ENCODE results near the gene SPRY1. TPM values are rescaled to one million over a fixed set of nuclear protein-coding genes. Genes with fewer than 3 reads are reported as not detected.

Gene SPRY1
- polyA plus RNA-seq, 2 of the 4 experiments (the other 2 are of a cell fraction): 0.54 to 2.1 TPM

DNA sequence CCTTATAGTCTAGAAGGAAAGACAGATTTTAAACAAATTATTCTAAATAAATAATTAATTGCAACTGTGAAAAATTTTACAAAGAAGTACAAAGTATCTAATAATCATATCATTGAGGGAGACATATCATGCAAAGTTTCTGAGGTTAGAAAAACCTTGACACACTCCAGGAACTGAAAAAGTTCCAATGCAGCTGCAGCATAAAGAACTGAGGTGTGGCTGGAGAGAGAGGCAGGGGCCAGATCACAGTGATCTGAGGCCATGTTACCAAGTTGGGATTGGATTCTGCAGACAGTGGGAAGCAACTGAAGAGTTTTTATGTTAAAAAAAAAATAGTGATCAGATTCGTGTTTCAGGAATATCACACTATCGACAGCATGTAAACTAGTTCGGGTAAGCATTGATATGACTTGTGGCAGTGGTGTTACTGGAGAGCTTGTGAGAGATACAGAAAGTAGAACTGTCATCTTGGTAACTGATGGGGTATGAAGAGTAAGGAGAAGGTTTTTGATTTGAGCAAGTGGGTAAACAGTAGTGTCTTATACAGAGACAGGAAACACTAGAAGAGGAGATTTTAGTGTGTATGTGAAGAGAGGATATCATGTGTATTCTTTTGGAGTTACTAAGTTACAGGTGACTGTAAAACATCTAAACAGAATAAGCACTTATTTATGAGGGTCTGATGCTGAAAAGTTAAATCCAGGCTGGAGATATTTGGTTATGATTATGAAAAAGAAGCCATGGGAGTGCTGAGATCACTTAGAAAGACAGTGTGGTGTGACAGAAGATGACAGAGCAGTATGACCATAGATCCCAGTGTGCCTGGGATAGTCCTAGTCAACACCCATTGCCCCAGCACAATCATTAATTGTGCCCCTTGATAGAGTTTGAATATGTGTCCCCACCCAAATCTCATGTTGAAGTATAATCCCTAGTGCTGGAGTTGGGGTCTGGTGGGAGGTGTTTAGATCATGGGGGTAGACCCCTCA lies 15.6 kb upstream of the SPRY1 start:
- Histone ChIP-seq H3K27ac (no peak overlapping the region), H3K9me3 (no peaks in the 10 kb centered on the region), H3K4me3 (no peak overlapping the region), H3K4me2 (no peak overlapping the region), H3K4me1 (no peaks in the 10 kb centered on the region)
- FAIRE-seq (no peak), ATAC-seq (no peak), DNase-seq (ENCODE audit: low read depth in 1 of 2, low spot score in 1 of 2) (no peak)
- no peak for TF ChIP-seq RCOR1 (IDR thresholded peaks at IDR 0.05; ENCODE audit: low read depth, low read length)
- 84% methylated on average over 3 of the region's 3 CpGs for WGBS (ENCODE audit: missing lambda C conversion rate)
- CTCF ChIA-PET: interaction anchor here (0.6 kb wide), 1 partner anchor 10 kb away, joined by 4 read pairs; no protein-coding TSS in a partner anchor
- POLR2A ChIA-PET: no interaction called here

DNA sequence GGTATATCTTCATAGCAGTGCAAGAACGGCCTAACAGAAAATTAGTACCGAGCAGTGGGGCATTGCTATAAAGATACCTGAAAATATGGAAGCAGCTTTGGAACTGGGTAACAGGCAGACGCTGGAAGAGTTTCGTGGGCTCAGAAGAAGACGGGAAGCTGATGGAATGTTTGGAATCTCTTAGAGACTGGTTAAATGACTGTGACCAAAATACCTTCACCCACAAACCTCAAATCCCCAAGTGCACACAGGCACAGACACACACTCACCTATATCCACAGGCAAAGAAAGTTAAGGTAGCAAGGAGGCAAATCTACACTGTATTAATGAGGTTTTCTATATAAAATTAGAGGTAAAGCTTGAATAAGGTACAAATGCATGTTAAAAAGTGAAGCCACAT lies 14.6 kb upstream of the SPRY1 start:
- no peak overlapping the region for H3K27ac ChIP-seq
- H3K4me2 ChIP-seq: no peak overlapping the region
- 61% methylated on average over 5 of the region's 5 CpGs for WGBS (ENCODE audit: missing lambda C conversion rate)
- DNase-seq (ENCODE audit: low read depth in 1 of 2, low spot score in 1 of 2) (no peak), FAIRE-seq (no peak), ATAC-seq (no peak)
- CTCF ChIA-PET: no interaction called here
- no peak for TF ChIP-seq KDM1A (IDR thresholded peaks at IDR 0.05; ENCODE audit: low read depth)
- no peak for TF ChIP-seq GATA3 (IDR thresholded peaks at IDR 0.05; ENCODE audit: borderline replicate concordance)
- no peak for TF ChIP-seq JUN (IDR thresholded peaks at IDR 0.05)
- no peak for TF ChIP-seq SREBF2 (IDR thresholded peaks at IDR 0.05)
- TF ChIP-seq RARB (CRISPR knock-in tag; IDR thresholded peaks at IDR 0.05): no peak
- TF ChIP-seq HEYL (CRISPR knock-in tag; IDR thresholded peaks at IDR 0.05): no peak
- TF ChIP-seq, protein P1, sequence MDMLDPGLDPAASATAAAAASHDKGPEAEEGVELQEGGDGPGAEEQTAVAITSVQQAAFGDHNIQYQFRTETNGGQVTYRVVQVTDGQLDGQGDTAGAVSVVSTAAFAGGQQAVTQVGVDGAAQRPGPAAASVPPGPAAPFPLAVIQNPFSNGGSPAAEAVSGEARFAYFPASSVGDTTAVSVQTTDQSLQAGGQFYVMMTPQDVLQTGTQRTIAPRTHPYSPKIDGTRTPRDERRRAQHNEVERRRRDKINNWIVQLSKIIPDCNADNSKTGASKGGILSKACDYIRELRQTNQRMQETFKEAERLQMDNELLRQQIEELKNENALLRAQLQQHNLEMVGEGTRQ (IDR thresholded peaks at IDR 0.05): no peak
- no peak for TF ChIP-seq RNF2 (IDR thresholded peaks at IDR 0.05; ENCODE audit: borderline replicate concordance, low read depth)
- TF ChIP-seq HDAC2 (IDR thresholded peaks at IDR 0.05): no peak
- no peak for TF ChIP-seq ZC3H11A (IDR thresholded peaks at IDR 0.05)
- TF ChIP-seq, protein P2, sequence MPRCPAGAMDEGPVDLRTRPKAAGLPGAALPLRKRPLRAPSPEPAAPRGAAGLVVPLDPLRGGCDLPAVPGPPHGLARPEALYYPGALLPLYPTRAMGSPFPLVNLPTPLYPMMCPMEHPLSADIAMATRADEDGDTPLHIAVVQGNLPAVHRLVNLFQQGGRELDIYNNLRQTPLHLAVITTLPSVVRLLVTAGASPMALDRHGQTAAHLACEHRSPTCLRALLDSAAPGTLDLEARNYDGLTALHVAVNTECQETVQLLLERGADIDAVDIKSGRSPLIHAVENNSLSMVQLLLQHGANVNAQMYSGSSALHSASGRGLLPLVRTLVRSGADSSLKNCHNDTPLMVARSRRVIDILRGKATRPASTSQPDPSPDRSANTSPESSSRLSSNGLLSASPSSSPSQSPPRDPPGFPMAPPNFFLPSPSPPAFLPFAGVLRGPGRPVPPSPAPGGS (IDR thresholded peaks at IDR 0.05): no peak
- no peak for TF ChIP-seq HOXA7 (CRISPR knock-in tag; IDR thresholded peaks at IDR 0.05)
- TF ChIP-seq POLR2AphosphoS2 (conservative IDR thresholded peaks at IDR 0.05; ENCODE audit: low read length): no peak
- no peak for TF ChIP-seq EP300 (IDR thresholded peaks at IDR 0.05)
- no peak for TF ChIP-seq HOXB13 (CRISPR knock-in tag; IDR thresholded peaks at IDR 0.05; ENCODE audit: low read depth)
- TF ChIP-seq, protein P3, sequence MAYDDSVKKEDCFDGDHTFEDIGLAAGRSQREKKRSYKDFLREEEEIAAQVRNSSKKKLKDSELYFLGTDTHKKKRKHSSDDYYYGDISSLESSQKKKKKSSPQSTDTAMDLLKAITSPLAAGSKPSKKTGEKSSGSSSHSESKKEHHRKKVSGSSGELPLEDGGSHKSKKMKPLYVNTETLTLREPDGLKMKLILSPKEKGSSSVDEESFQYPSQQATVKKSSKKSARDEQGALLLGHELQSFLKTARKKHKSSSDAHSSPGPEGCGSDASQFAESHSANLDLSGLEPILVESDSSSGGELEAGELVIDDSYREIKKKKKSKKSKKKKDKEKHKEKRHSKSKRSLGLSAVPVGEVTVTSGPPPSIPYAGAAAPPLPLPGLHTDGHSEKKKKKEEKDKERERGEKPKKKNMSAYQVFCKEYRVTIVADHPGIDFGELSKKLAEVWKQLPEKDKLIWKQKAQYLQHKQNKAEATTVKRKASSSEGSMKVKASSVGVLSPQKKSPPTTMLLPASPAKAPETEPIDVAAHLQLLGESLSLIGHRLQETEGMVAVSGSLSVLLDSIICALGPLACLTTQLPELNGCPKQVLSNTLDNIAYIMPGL (CRISPR knock-in tag; IDR thresholded peaks at IDR 0.05; ENCODE audit: borderline replicate concordance): no peak
- TF ChIP-seq ESRRA (IDR thresholded peaks at IDR 0.05; ENCODE audit: borderline replicate concordance, low read length): no peak
- no peak for TF ChIP-seq HOXB5 (CRISPR knock-in tag; IDR thresholded peaks at IDR 0.05)
- TF ChIP-seq FOSL2 (IDR thresholded peaks at IDR 0.05): no peak
- TF ChIP-seq FOSL2 (CRISPR knock-in tag; IDR thresholded peaks at IDR 0.05): no peak
- TF ChIP-seq MYC (IDR thresholded peaks at IDR 0.05; ENCODE audit: borderline replicate concordance, low read length): no peak
- no peak overlapping the region for H3K4me3 ChIP-seq
- H3K9me3 ChIP-seq: no peaks in the 10 kb centered on the region
- no peaks in the 10 kb centered on the region for H3K4me1 ChIP-seq
- POLR2A ChIA-PET: no interaction called here

Data from A549 (cell line).